HepG2 (cell line): ENCODE data around the gene BZW1. TPM values are rescaled to one million over a fixed set of nuclear protein-coding genes. Genes with fewer than 3 reads are reported as not detected.
A peak's percentile ranks its signal among the peaks of the same experiment; 100 is the strongest.

Experiments used
- AGO2 ChIP-seq: fragments of 200-400 bp; formaldehyde crosslinking; optimal IDR thresholded peaks from 2 replicates; pipeline ENCODE3; 2017; ENCODE audit warnings: mild to moderate bottlenecking, low read depth, low read length, moderate library complexity
- CCDC6 ChIP-seq: sonication (generic); formaldehyde crosslinking; IDR thresholded peaks from 2 replicates; pipeline ENCODE4 v1.8.1; 2022; ENCODE audit warnings: mild to moderate bottlenecking, missing genetic modification reagents, moderate library complexity
- HOXA3 ChIP-seq: sonication (generic); formaldehyde crosslinking; IDR thresholded peaks from 2 replicates; pipeline ENCODE4 v1.5.0; 2020; ENCODE audit warnings: missing genetic modification reagents
- MAF1 ChIP-seq: sonication (generic); formaldehyde crosslinking; IDR thresholded peaks from 2 replicates; pipeline ENCODE4 v1.5.0; 2020; ENCODE audit warnings: missing genetic modification reagents, borderline replicate concordance
- MLX ChIP-seq: IDR thresholded peaks from 2 replicates; pipeline ENCODE4 v1.6.1; 2016
- NFKBIZ ChIP-seq: IDR thresholded peaks from 2 replicates; pipeline ENCODE4 v1.6.1; 2018; ENCODE audit warnings: missing genetic modification reagents, missing compliant biosample characterization
- RNF219 ChIP-seq: sonication (generic); formaldehyde crosslinking; IDR thresholded peaks from 2 replicates; pipeline ENCODE4 v1.5.0; 2020; ENCODE audit warnings: mild to moderate bottlenecking, missing genetic modification reagents
- SALL1 ChIP-seq: sonication (generic); formaldehyde crosslinking; IDR thresholded peaks from 2 replicates; pipeline ENCODE4 v1.8.0; 2022; ENCODE audit warnings: mild to moderate bottlenecking, missing genetic modification reagents
- SRF ChIP-seq: IDR thresholded peaks from 2 replicates; pipeline ENCODE4 v1.6.1; 2011; ENCODE audit warnings: mild to moderate bottlenecking, low read depth, low read length, moderate library complexity
- TAF15 ChIP-seq: fragments of 200-400 bp; formaldehyde crosslinking; IDR thresholded peaks from one replicate; pipeline ENCODE4 v1.6.1; 2018; ENCODE audit warnings: mild to moderate bottlenecking, low read depth, low read length; ENCODE audit not compliant: poor library complexity, severe bottlenecking
- TFDP2 ChIP-seq: sonication (generic); formaldehyde crosslinking; IDR thresholded peaks from 2 replicates; pipeline ENCODE4 v1.4.0; 2020; ENCODE audit warnings: missing genetic modification reagents
- U2AF1 ChIP-seq: fragments of 200-400 bp; formaldehyde crosslinking; optimal IDR thresholded peaks from 2 replicates; pipeline ENCODE3; 2017; ENCODE audit warnings: mild to moderate bottlenecking, low read depth, low read length
- YEATS2 ChIP-seq: sonication (generic); formaldehyde crosslinking; IDR thresholded peaks from 2 replicates; pipeline ENCODE4 v1.4.0; 2020; ENCODE audit warnings: missing genetic modification reagents, borderline replicate concordance
- ZBED4 ChIP-seq: sonication (generic); formaldehyde crosslinking; IDR thresholded peaks from 2 replicates; pipeline ENCODE4 v1.4.0; 2020; ENCODE audit warnings: missing genetic modification reagents, borderline replicate concordance
- ZNF124 ChIP-seq: sonication (generic); formaldehyde crosslinking; IDR thresholded peaks from 2 replicates; pipeline ENCODE4 v1.4.0; 2020; ENCODE audit warnings: missing genetic modification reagents
- ZNF225 ChIP-seq: sonication (generic); formaldehyde crosslinking; IDR thresholded peaks from 2 replicates; pipeline ENCODE4 v1.4.0; 2020; ENCODE audit warnings: mild to moderate bottlenecking, missing genetic modification reagents
- ZNF501 ChIP-seq: sonication (generic); formaldehyde crosslinking; IDR thresholded peaks from 2 replicates; pipeline ENCODE4 v1.5.1; 2020; ENCODE audit warnings: mild to moderate bottlenecking, moderate library complexity, missing genetic modification reagents
- ZNF577 ChIP-seq: sonication (generic); formaldehyde crosslinking; IDR thresholded peaks from 2 replicates; pipeline ENCODE4 v1.4.0; 2020; ENCODE audit warnings: mild to moderate bottlenecking, low read depth, missing genetic modification reagents, borderline replicate concordance
- ZNF589 ChIP-seq: sonication (generic); formaldehyde crosslinking; conservative IDR thresholded peaks from 2 replicates; pipeline ENCODE4 v1.8.0; 2022; ENCODE audit warnings: mild to moderate bottlenecking, moderate library complexity, missing genetic modification reagents
- ZNF639 ChIP-seq: conservative IDR thresholded peaks from 2 replicates; pipeline ENCODE4 v1.6.1; 2018; ENCODE audit warnings: missing genetic modification reagents
- polyA plus RNA-seq, 8 experiments: library from polyadenylated mRNA; depleted of rRNA in 3 of 8; stranded (reverse) in 7 of 8; unstranded in 1 of 8; fragments of >200 nt; fragmentation: Illumina TruSeq in 4 of 8; extraction: Trizol in 4 of 8; gene quantifications; 2 replicates each; pipeline versions ENCODE4 v1.2.1 to v1.2.3, GENCODE V29; 2011 to 2016; ENCODE audit warnings: low read depth in 4 of 8, missing spikeins in 1 of 8, mixed read lengths in 1 of 8; ENCODE audit not compliant: insufficient read depth in 1 of 8
- total RNA-seq, 5 experiments: library from RNA; depleted of rRNA; stranded (reverse); fragments of >200 nt; fragmentation: Illumina TruSeq; extraction: Trizol; gene quantifications; 2 replicates each; pipeline ENCODE4 v1.2.3, GENCODE V29; 2016; ENCODE audit warnings: low read depth in 1 of 5

BZW1 gene
- total and polyA plus RNA-seq, 2 of the 13 experiments (the other 11 are each of a cell fraction or from before 2014, with no cell fraction given), result 106 to 384 TPM

- TF ChIP-seq ZNF124 (CRISPR knock-in tag) (no peak), ZNF577 (no peak), YEATS2 (CRISPR knock-in tag) (no peak), ZNF639 (CRISPR knock-in tag) (no peak), SALL1 (CRISPR knock-in tag) (peak; percentile 89), ZNF225 (CRISPR knock-in tag) (no peak), SRF (no peak), RNF219 (no peak), MLX (no peak), U2AF1 (no peak), MAF1 (CRISPR knock-in tag) (no peak), NFKBIZ (CRISPR knock-in tag) (0 out of 2 replicates have a peak, but pooled peaks have one; percentile 47), TAF15 (no peak), ZNF589 (CRISPR knock-in tag) (no peak; the same call in 1 of the 2 replicates), AGO2 (no peak), ZBED4 (CRISPR knock-in tag) (peak; percentile 53; the same call in 1 of the 2 replicates), ZNF501 (CRISPR knock-in tag) (peak; percentile 79), HOXA3 (peak; percentile 74), CCDC6 (CRISPR knock-in tag) (no peak), TFDP2 (CRISPR knock-in tag) (no peak)
Measured at GRCh38 chr2:200843993-200844948, 32.6 kb downstream of the BZW1 start (continued).
